WI38 (cell line): ENCODE data around the gene CCDC73.
A peak's percentile ranks its signal among the peaks of the same experiment; 100 is the strongest.
"Not testable (repeated sequence)": the region's sequence is repeated elsewhere in the genome, so short reads cannot be mapped to it uniquely, and the experiment has no call there.

Experiments
- H3K4me3 ChIP-seq: 2 replicates; pipeline ENCODE4 v1.5.1; 2011; ENCODE audit warnings: low read depth, mild to moderate bottlenecking, control low read depth, low read length
- TF ChIP-seq, protein P1 (sequence below): IDR thresholded peaks from 2 replicates; pipeline ENCODE4 v1.5.1; 2012; ENCODE audit warnings: low read depth, mild to moderate bottlenecking, control low read depth, low read length

The CCDC73 gene

DNA sequence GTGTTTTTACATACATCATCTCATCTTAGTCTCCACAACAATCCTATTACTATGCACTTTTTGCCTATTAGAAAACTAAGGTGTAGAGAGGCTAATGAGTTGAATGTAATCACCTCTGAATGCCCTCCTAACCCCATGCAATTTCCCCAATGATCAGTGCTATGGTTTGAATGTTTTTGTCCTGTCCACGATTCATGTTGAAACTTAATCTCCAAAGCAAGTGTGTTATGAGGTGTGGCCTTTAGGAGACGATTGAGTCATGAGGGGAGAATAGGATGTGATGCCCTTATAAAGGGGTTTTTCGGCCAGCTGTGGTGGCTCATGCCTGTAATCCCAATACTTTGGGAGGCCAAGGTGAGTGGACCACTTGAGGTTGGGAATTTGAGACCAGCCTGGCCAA lies 2.0 kb upstream of the CCDC73 start:
- no peak overlapping the region for H3K4me3 ChIP-seq
- TF ChIP-seq, protein P1, sequence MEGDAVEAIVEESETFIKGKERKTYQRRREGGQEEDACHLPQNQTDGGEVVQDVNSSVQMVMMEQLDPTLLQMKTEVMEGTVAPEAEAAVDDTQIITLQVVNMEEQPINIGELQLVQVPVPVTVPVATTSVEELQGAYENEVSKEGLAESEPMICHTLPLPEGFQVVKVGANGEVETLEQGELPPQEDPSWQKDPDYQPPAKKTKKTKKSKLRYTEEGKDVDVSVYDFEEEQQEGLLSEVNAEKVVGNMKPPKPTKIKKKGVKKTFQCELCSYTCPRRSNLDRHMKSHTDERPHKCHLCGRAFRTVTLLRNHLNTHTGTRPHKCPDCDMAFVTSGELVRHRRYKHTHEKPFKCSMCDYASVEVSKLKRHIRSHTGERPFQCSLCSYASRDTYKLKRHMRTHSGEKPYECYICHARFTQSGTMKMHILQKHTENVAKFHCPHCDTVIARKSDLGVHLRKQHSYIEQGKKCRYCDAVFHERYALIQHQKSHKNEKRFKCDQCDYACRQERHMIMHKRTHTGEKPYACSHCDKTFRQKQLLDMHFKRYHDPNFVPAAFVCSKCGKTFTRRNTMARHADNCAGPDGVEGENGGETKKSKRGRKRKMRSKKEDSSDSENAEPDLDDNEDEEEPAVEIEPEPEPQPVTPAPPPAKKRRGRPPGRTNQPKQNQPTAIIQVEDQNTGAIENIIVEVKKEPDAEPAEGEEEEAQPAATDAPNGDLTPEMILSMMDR, result no peak

DNA sequence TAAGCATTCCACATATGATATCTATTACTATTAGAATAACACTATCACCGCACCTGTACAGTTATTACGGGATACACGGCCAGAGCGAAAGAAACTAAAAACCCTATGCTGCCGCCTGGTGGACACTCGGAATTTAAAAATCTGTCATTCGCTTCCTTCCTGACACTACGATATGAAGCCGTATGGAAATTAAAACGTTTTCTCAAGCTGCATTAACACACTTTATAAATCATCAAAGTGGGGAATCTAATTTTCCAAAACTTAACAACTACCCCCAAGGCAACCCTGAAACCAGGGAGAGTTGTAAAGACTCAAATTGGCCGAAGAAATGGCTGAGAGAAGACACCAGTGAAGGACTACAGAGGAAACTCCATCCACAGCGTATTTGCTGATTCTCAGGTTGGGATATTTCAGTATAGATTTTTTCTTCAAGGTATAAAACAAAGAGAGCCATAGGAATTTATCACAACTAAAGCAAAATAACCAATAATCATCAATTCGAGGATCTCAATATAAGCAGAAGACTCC lies 1.4 kb downstream of the CCDC73 start:
- H3K4me3 ChIP-seq, result no peak overlapping the region
- TF ChIP-seq, protein P1, result peak; percentile 69

DNA sequence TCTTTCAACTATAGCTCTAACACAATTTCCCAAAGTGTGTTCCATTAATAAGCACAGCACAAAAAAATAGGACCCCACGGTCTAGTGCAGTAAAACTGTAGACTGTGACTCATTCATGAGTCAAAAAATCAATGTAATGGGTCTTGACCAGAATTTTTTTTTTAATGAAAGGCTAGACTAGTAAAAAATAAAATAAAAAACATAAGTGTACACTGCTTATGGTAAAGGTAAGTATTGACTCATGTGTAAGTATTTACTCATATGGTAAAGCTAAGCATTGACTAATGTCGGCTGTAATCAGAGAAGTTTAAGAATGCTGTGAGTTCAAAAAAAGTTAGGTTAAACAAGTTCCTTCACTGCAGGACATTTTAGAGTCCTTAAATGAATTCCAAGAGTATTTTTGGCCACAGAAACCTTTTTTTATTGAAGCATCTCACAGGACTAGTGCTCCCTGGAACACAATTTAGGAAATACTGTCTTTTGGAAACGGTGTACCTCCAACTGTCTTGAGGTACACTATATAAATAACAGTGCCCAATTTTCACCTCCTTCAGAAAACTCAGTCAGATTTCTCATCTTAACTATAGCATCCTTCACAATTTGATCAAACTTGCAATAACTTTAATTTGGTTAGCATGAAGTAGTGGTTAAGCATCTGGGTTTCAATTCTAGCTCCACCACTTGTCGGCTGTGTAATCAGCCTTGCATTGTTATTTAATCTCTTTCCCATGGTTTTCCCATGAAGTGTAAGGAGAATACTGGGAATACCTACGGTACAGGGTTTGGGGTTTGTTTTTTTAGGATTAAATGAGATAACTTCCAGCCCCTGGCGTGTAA lies 2.1 kb downstream of the CCDC73 start:
- TF ChIP-seq, protein P1, result no peak
- H3K4me3 ChIP-seq, result no peak overlapping the region

DNA sequence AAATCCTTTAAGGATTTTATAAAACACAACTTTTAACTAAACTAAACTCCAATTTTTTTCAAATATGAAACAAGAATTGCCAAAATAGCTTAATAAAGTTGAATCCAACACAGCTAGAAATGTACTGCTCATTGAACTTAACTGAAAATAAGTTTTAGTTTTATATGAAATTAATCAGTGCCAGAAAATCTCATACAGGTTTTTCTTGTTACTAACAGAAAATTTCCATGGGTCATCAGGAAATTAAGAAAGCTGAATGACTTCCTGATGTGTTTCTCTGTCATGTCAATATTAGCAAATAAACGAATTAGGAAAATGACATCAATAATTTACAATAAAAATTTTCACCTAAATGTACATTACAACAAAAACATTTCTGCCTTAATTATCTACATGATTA lies 3.5 kb downstream of the CCDC73 start:
- TF ChIP-seq, protein P1, result no peak
- H3K4me3 ChIP-seq, result no peak overlapping the region

DNA sequence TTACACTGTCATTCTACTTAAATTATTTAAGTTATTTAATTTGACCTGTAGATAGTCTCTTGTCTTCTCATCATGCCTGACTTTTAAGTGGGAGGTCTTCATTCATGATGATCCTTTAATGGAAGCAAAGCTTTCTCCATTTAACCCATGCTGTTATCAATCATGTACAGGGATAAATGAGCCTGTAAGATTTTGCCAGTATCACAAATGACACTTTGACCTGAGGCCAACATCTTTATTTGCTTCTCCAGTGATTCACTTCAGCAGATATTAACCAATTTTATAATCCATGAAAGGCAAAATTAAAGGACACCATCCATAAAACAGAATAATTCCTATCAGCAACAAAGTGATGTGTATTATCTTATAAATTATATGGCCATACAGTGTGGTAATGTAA lies 7.7 kb downstream of the CCDC73 start:
- TF ChIP-seq, protein P1, result no peak
- no peak overlapping the region for H3K4me3 ChIP-seq

DNA sequence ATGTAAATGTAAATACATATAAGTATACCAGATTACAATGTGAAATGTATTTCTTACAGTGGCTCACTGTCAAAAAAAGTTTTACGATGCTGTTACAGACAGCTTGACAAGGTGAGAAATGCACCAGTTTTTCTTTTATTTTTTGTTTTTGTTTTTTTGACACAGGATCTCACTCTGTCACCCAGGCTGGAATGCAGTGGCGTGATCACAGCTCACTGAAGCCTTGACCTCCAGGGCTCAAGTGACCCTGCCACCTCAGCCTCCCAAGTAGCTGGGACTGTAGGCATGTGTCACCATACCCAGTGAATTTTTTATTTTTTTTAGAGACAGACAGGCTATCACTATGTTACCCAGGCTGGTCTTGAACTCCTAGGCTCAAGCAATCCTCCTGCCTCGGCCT lies 9.2 kb downstream of the CCDC73 start:
- TF ChIP-seq, protein P1, result no peak
- no peak overlapping the region for H3K4me3 ChIP-seq

DNA sequence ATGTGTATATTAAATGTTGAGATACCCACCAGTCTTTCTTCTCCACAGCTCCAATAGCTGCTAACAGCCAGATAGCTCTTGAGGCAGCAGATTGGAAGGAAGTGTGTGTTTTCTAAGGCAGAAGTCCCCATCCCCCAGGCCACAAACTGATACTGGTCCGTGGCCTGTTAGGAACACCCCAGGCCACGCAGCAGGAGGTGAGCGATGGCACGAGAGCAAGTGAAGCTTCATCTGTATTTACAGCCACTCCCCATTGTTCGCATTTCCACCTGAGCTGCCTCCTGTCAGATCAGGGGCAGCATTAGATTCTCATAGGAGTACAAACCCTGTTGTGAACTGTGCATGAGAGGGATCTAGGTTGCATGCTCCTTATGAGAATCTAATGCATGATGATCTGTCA lies 12.7 kb downstream of the CCDC73 start:
- TF ChIP-seq, protein P1, result no peak
- H3K4me3 ChIP-seq, result no peak overlapping the region

DNA sequence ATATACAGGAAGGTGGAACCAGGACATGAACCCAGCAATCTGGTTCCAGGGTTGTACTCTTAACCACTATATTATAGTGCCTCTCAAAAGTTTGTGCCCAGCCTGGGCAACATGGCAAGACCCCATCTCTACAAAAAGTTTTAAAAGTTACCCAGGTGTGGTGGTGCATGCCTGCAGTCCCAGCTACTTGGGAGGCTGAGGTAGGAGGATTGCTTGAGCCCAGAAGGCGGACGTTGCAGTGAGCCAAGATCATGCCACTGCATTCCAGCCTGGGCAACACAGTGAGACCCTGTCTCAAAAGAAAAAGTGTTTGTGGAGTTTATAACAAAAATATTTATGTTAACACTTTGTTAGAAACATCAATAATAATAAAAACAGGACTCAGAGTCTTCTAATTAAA lies 13.6 kb downstream of the CCDC73 start:
- not testable (repeated sequence) for H3K4me3 ChIP-seq
